ENCODE data around the gene SBF2. TPM values are rescaled to one million over a fixed set of nuclear protein-coding genes. Genes with fewer than 3 reads are reported as not detected.

Gene SBF2
- total RNA-seq, 4 donors from 2014 or later, result 19.3 to 28.1 (median 25.8) TPM

- H3K36me3 ChIP-seq, result no peaks in the 10 kb centered on the region
- H3K9me3 ChIP-seq, result no peaks in the 10 kb centered on the region
- no peak overlapping the region for H3K4me3 ChIP-seq
- no peak overlapping the region for H3K27ac ChIP-seq
- no peaks in the 10 kb centered on the region for H3K27me3 ChIP-seq
- DNase-seq (no peak), ATAC-seq (peak; percentile 57 to 73)
- H3K4me1 ChIP-seq, result peaks cover 15 to 17% of the 10 kb centered on the region in 2 donors
- in situ Hi-C loops (cut with MboI; ENCODE audit: low sequenced_read_pairs in 4 of 4), result loop anchor here in 2 of 4 donors (10.0 kb wide), 1 partner anchor 218 kb away; no protein-coding TSS in a partner anchor
- no peak for TF ChIP-seq POLR2A (IDR thresholded peaks at IDR 0.05)
- TF ChIP-seq, protein P1, sequence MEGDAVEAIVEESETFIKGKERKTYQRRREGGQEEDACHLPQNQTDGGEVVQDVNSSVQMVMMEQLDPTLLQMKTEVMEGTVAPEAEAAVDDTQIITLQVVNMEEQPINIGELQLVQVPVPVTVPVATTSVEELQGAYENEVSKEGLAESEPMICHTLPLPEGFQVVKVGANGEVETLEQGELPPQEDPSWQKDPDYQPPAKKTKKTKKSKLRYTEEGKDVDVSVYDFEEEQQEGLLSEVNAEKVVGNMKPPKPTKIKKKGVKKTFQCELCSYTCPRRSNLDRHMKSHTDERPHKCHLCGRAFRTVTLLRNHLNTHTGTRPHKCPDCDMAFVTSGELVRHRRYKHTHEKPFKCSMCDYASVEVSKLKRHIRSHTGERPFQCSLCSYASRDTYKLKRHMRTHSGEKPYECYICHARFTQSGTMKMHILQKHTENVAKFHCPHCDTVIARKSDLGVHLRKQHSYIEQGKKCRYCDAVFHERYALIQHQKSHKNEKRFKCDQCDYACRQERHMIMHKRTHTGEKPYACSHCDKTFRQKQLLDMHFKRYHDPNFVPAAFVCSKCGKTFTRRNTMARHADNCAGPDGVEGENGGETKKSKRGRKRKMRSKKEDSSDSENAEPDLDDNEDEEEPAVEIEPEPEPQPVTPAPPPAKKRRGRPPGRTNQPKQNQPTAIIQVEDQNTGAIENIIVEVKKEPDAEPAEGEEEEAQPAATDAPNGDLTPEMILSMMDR (IDR thresholded peaks at IDR 0.05 in 4 of 5, conservative IDR thresholded peaks at IDR 0.05 in 1 of 5), result peak; percentile 43 to 65 (median 61)
- intact Hi-C loops (cut with DNase I; ENCODE audit: low total_unique reads), result loop anchor here (1.0 to 5.0 kb wide), 4 partner anchors 110 to 361 kb away; partner anchors contain the start of gene ADM
Observed at GRCh38 chr11:9972989-9973388, 321.0 kb downstream of the SBF2 start.

- H3K27me3 ChIP-seq, result no peaks in the 10 kb centered on the region
- H3K4me3 ChIP-seq, result no peak overlapping the region
- H3K36me3 ChIP-seq, result no peaks in the 10 kb centered on the region
- no peaks in the 10 kb centered on the region for H3K9me3 ChIP-seq
- ATAC-seq, result peak; percentile 75 to 77
- no peak overlapping the region for H3K27ac ChIP-seq
- DNase-seq, result no peak
- in situ Hi-C loops (cut with MboI; ENCODE audit: low sequenced_read_pairs in 4 of 4) (loop anchor here in 2 of 4 donors (10.0 kb wide), 1 partner anchor 217 kb away; no protein-coding TSS in a partner anchor), intact Hi-C loops (cut with DNase I; ENCODE audit: low total_unique reads) (loop anchor here (2.0 to 5.0 kb wide), 3 partner anchors 109 to 360 kb away; partner anchors contain the start of gene ADM)
- peaks cover 12 to 15% of the 10 kb centered on the region in 2 donors for H3K4me1 ChIP-seq
- no peak for TF ChIP-seq POLR2A (IDR thresholded peaks at IDR 0.05)
- TF ChIP-seq, protein P1 (IDR thresholded peaks at IDR 0.05 in 4 of 5, conservative IDR thresholded peaks at IDR 0.05 in 1 of 5), result no peak
Observed at GRCh38 chr11:9971894-9972293, 322.1 kb downstream of the SBF2 start.

DNA sequence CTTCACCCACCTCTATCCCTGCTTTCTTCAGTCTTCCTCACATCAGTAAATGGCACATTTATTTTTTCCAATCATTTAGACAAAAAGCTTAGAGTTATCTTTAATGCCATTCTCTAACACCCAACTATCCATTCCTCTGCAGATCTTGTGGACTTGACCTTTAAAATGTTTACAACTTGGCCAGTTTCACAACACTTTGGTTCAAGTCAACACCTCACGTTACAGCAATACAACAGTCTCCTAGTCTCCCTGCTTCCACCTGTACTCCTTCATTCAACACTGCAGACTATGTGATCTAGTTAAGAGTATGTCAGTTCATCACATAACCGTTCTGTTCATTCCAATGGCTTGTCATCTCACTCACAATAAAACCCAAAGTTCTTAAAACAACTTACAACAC, 325.0 kb downstream of the SBF2 start:
- Histone ChIP-seq H3K9me3 (no peaks in the 10 kb centered on the region), H3K27me3 (no peaks in the 10 kb centered on the region), H3K4me1 (peaks cover 12 to 15% of the 10 kb centered on the region in 2 donors), H3K4me3 (no peak overlapping the region), H3K36me3 (no peaks in the 10 kb centered on the region), H3K27ac (no peak overlapping the region)
- in situ Hi-C loops (cut with MboI; ENCODE audit: low sequenced_read_pairs in 4 of 4) (loop anchor here in 1 of 4 donors (10.0 kb wide), 1 partner anchor 204 kb away; no protein-coding TSS in a partner anchor), intact Hi-C loops (cut with DNase I; ENCODE audit: low total_unique reads) (no loop called here)
- ATAC-seq (no peak), DNase-seq (no peak)
- no peak for TF ChIP-seq POLR2A (IDR thresholded peaks at IDR 0.05)
- TF ChIP-seq, protein P1 (IDR thresholded peaks at IDR 0.05 in 4 of 5, conservative IDR thresholded peaks at IDR 0.05 in 1 of 5), result no peak

GRCh38 chr11:9962722-9963121, 331.3 kb downstream of the SBF2 start:
- no peak overlapping the region for H3K27ac ChIP-seq
- H3K4me1 ChIP-seq, result no peaks in the 10 kb centered on the region
- H3K27me3 ChIP-seq, result no peaks in the 10 kb centered on the region
- no peak for DNase-seq
- H3K9me3 ChIP-seq, result no peaks in the 10 kb centered on the region
- in situ Hi-C loops (cut with MboI; ENCODE audit: low sequenced_read_pairs in 4 of 4) (loop anchor here in 1 of 4 donors (10.0 kb wide), 1 partner anchor 198 kb away; no protein-coding TSS in a partner anchor), intact Hi-C loops (cut with DNase I; ENCODE audit: low total_unique reads) (no loop called here)
- no peak for ATAC-seq
- no peak for TF ChIP-seq POLR2A (IDR thresholded peaks at IDR 0.05)
- TF ChIP-seq, protein P1 (IDR thresholded peaks at IDR 0.05 in 4 of 5, conservative IDR thresholded peaks at IDR 0.05 in 1 of 5), result no peak
- no peak overlapping the region for H3K4me3 ChIP-seq
- H3K36me3 ChIP-seq, result peaks cover 0 to 21% of the 10 kb centered on the region in 2 donors

Data from gastrocnemius medialis (tissue), 4 donors.